GM21360 (cell line): ENCODE measurements around the gene RNASEH2A.

Source experiments
- ATAC-seq: cut with Tn5 transposase; IDR thresholded peaks from one replicate; pipeline ENCODE4 v1.9.1; 2021; ENCODE audit warnings: mild to moderate bottlenecking, moderate library complexity; ENCODE audit not compliant: unreplicated experiment

The RNASEH2A gene

GRCh38 chr19:12858041-12858928 is 51.9 kb downstream of the RNASEH2A start:
- no peak for ATAC-seq

- ATAC-seq: no peak
These were observed 53.2 kb downstream of the RNASEH2A start for GRCh38 chr19:12859546-12859945.
